Natural killer cell (primary cell): ENCODE results near the gene B3GALNT1. TPM values are rescaled to one million over a fixed set of nuclear protein-coding genes. Genes with fewer than 3 reads are reported as not detected.

ENCODE experiments used
- ATAC-seq, 3 donors: fragments of 150-1000 bp in 2 of 3; fragments of 200-7000 bp in 1 of 3; cut with Tn5 transposase; 1 replicate in 1 of 3; 2 replicates in 2 of 3; pipeline ENCODE4 v1.10.0; 2021; ENCODE audit warnings: mild to moderate bottlenecking in 2 of 3, moderate library complexity in 2 of 3
- DNase-seq, 2 donors: peaks; one replicate each; pipeline versions ENCODE4 v3.0.0 to v3.0.0-alpha.2; 2013 to 2021; ENCODE audit warnings: mixed read lengths in 1 of 2
- H3K27ac ChIP-seq: one replicate; pipeline ENCODE4 v1.5.1; 2013; ENCODE audit warnings: mild to moderate bottlenecking, low read length
- H3K27me3 ChIP-seq: one replicate; pipeline ENCODE4 v1.6.1; 2013; ENCODE audit warnings: low read length; ENCODE audit not compliant: control insufficient read depth, insufficient read depth
- H3K36me3 ChIP-seq: one replicate; pipeline ENCODE4 v1.6.1; 2013; ENCODE audit warnings: low read length; ENCODE audit not compliant: control insufficient read depth, insufficient read depth
- H3K4me1 ChIP-seq: one replicate; pipeline ENCODE4 v1.6.1; 2013; ENCODE audit warnings: low read length; ENCODE audit not compliant: control insufficient read depth, insufficient read depth
- H3K4me3 ChIP-seq: one replicate; pipeline ENCODE4 v1.5.1; 2013; ENCODE audit warnings: low read length
- H3K9me3 ChIP-seq: one replicate; pipeline ENCODE4 v1.6.1; 2013; ENCODE audit warnings: low read length; ENCODE audit not compliant: control insufficient read depth, insufficient read depth
- H3K27ac Mint-ChIP-seq, 2 donors: one replicate each; pipeline ENCODE4 v1.8.0; 2022; ENCODE audit warnings: mild to moderate bottlenecking in 2 of 2, mixed read lengths in 2 of 2, moderate library complexity in 1 of 2
- H3K27me3 Mint-ChIP-seq, 2 donors: one replicate each; pipeline ENCODE4 v1.8.0; 2022; ENCODE audit warnings: low read depth in 2 of 2, mixed read lengths in 2 of 2
- H3K36me3 Mint-ChIP-seq: one replicate; pipeline ENCODE4 v1.8.0; 2022; ENCODE audit warnings: mixed read lengths
- H3K4me1 Mint-ChIP-seq, 2 donors: one replicate each; pipeline ENCODE4 v1.8.0; 2022; ENCODE audit warnings: mixed read lengths in 2 of 2
- H3K4me3 Mint-ChIP-seq: one replicate; pipeline ENCODE4 v1.8.0; 2022; ENCODE audit warnings: mild to moderate bottlenecking, moderate library complexity, mixed read lengths
- H3K9me3 Mint-ChIP-seq, 2 donors: one replicate each; pipeline ENCODE4 v1.8.0; 2022; ENCODE audit warnings: mixed read lengths in 2 of 2
- WGBS: methylation state at CpG from one replicate; pipeline ENCODE4 v1.1.7; 2013; ENCODE audit warnings: missing lambda C conversion rate; ENCODE audit not compliant: insufficient coverage; 5-methylcytosine and 5-hydroxymethylcytosine counted together
- intact Hi-C: fragments of 100-400 bp; cut with micrococcal nuclease; formaldehyde crosslinking; loops from one replicate; pipeline ENCODE4 v1.14.2; 2022
- total RNA-seq, 4 donors: library from RNA; stranded (reverse); fragments of 120-200 nt in 1 of 4; gene quantifications; one replicate each; pipeline versions ENCODE4 v1.2.3 to v1.2.4, GENCODE V29; 2013 to 2022
- TF ChIP-seq, protein P1 (sequence below): fragments of 200-600 bp; IDR thresholded peaks from one replicate; pipeline ENCODE4 v1.8.0; 2022; ENCODE audit warnings: antibody characterized with exemption

Gene B3GALNT1
- total RNA-seq, 3 donors from 2014 or later (not counting 1 experiment from before 2014, with no cell fraction given): 2.0 to 4.3 (median 2.5) TPM

DNA sequence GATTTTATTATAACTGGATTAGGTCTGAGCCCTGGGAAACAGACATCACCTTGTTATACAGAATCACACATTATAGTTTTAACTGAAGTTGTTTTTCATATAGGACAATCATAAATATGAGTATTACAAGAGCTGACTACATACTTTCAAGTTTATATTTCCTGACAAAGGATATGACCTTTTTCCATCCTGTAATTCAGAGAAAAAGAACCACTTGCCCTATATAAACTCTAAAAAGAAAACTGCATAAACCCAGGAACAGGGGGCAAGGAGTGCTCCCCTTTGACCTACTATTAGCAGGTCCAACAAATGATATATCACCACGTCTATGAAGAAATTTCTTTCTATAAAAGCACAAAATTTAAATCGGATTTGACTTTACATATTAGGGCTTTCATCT, 20.9 kb downstream of the B3GALNT1 start:
- no peaks in the 10 kb centered on the region for H3K27me3 Mint-ChIP-seq
- H3K9me3 ChIP-seq: no peaks in the 10 kb centered on the region
- no peak overlapping the region for H3K4me3 ChIP-seq
- peaks cover 0 to 12% of the 10 kb centered on the region in 2 donors for H3K4me1 Mint-ChIP-seq
- H3K4me3 Mint-ChIP-seq: no peak overlapping the region
- no peaks in the 10 kb centered on the region for H3K36me3 Mint-ChIP-seq
- ATAC-seq (no peak), DNase-seq (no peak)
- TF ChIP-seq, protein P1, sequence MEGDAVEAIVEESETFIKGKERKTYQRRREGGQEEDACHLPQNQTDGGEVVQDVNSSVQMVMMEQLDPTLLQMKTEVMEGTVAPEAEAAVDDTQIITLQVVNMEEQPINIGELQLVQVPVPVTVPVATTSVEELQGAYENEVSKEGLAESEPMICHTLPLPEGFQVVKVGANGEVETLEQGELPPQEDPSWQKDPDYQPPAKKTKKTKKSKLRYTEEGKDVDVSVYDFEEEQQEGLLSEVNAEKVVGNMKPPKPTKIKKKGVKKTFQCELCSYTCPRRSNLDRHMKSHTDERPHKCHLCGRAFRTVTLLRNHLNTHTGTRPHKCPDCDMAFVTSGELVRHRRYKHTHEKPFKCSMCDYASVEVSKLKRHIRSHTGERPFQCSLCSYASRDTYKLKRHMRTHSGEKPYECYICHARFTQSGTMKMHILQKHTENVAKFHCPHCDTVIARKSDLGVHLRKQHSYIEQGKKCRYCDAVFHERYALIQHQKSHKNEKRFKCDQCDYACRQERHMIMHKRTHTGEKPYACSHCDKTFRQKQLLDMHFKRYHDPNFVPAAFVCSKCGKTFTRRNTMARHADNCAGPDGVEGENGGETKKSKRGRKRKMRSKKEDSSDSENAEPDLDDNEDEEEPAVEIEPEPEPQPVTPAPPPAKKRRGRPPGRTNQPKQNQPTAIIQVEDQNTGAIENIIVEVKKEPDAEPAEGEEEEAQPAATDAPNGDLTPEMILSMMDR: no peak
- H3K27ac ChIP-seq: no peak overlapping the region
- H3K27me3 ChIP-seq: no peaks in the 10 kb centered on the region
- intact Hi-C loops: no loop called here
- H3K36me3 ChIP-seq: peaks cover 10% of the 10 kb centered on the region
- no peaks in the 10 kb centered on the region for H3K9me3 Mint-ChIP-seq
- WGBS: 77% methylated on average over 2 of the region's 2 CpGs
- no peaks in the 10 kb centered on the region for H3K4me1 ChIP-seq
- no peak overlapping the region for H3K27ac Mint-ChIP-seq

DNA sequence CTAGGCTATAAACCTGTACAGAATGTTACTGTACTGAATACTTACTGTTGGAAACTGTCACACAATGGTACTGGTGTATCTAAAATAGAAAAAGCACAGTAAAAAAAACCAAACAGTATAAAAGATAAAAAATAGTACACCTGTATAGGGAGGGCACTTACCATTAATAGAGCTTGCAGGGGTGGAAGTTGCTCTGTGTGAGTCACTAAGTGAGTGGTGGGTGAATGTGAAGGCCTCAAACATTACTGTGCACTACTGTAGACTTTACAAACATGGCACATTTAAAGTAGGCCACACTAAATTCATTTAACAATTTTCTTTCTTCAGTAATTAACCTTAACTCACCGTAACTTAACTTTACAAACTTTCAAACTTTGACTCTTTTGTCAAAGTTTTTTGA, 22.0 kb downstream of the B3GALNT1 start:
- H3K27me3 Mint-ChIP-seq: no peaks in the 10 kb centered on the region
- intact Hi-C loops: no loop called here
- TF ChIP-seq, protein P1: no peak
- WGBS: 100% methylated on average over 1 of the region's 1 CpG
- H3K27ac Mint-ChIP-seq: no peak overlapping the region
- no peak overlapping the region for H3K4me3 Mint-ChIP-seq
- peaks cover 10% of the 10 kb centered on the region for H3K36me3 ChIP-seq
- no peaks in the 10 kb centered on the region for H3K36me3 Mint-ChIP-seq
- peaks cover 0 to 12% of the 10 kb centered on the region in 2 donors for H3K4me1 Mint-ChIP-seq
- H3K9me3 ChIP-seq: no peaks in the 10 kb centered on the region
- H3K27ac ChIP-seq: no peak overlapping the region
- DNase-seq: no peak
- no peaks in the 10 kb centered on the region for H3K27me3 ChIP-seq
- no peaks in the 10 kb centered on the region for H3K9me3 Mint-ChIP-seq
- no peak overlapping the region for H3K4me3 ChIP-seq
- no peak for ATAC-seq
- no peaks in the 10 kb centered on the region for H3K4me1 ChIP-seq

DNA sequence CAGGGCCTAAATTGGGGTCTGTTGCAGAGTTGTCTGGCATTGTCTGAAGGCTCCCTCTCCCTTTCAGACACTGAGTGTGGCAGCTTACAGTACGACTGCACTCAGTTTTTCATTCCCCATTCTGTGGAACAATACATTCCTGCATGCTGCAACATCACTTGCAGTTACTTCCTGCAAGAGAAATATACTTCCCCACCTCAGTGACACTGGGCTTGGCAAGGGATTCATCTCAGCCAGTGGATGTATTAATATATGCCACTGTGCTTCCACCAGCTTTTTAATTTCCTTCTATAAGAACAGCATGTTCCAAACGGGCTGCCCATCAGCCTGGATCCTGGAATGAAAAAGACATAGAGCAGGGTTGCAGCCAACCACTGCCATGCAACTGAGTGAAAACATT, 23.1 kb downstream of the B3GALNT1 start:
- 51% methylated on average over 2 of the region's 2 CpGs for WGBS
- Histone ChIP-seq H3K27me3 (no peaks in the 10 kb centered on the region), H3K9me3 (no peaks in the 10 kb centered on the region), H3K27ac (no peak overlapping the region), H3K36me3 (peaks cover 10% of the 10 kb centered on the region), H3K4me1 (no peaks in the 10 kb centered on the region), H3K4me3 (no peak overlapping the region)
- peaks cover 0 to 12% of the 10 kb centered on the region in 2 donors for H3K4me1 Mint-ChIP-seq
- ATAC-seq: no peak
- TF ChIP-seq, protein P1: no peak
- no peaks in the 10 kb centered on the region for H3K36me3 Mint-ChIP-seq
- H3K4me3 Mint-ChIP-seq: no peak overlapping the region
- H3K9me3 Mint-ChIP-seq: no peaks in the 10 kb centered on the region
- peak overlapping the region in 1 of 2 donors; percentile 42 for H3K27ac Mint-ChIP-seq
- H3K27me3 Mint-ChIP-seq: no peaks in the 10 kb centered on the region
- intact Hi-C loops: no loop called here
- DNase-seq: no peak

DNA sequence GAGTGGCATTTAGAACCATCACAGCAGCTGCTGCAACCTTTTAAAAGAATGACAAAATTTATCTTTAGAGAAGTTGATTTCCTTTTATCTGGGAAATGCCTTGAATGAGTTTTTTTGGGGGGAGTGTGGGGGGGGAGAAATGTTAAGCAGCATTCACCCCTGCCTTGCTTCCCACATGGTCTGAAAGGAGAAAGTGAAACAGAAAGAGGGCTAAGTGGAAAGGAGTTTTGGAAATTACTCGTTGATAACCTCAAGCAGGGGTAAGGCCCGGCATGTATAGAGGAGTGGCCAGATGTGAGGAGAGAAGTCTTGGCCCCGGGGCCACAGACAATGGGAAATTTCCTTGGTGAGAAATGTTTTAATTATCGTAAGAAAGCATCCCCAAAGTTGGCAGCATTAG, 23.5 kb downstream of the B3GALNT1 start:
- Histone ChIP-seq H3K9me3 (no peaks in the 10 kb centered on the region), H3K36me3 (peaks cover 10% of the 10 kb centered on the region), H3K27ac (no peak overlapping the region), H3K27me3 (no peaks in the 10 kb centered on the region), H3K4me3 (no peak overlapping the region), H3K4me1 (no peaks in the 10 kb centered on the region)
- DNase-seq (no peak), ATAC-seq (no peak)
- TF ChIP-seq, protein P1: no peak
- 24% methylated on average over 4 of the region's 4 CpGs for WGBS
- no peaks in the 10 kb centered on the region for H3K36me3 Mint-ChIP-seq
- peaks cover 0 to 12% of the 10 kb centered on the region in 2 donors for H3K4me1 Mint-ChIP-seq
- H3K4me3 Mint-ChIP-seq: no peak overlapping the region
- H3K27ac Mint-ChIP-seq: peak overlapping the region in 1 of 2 donors; percentile 42
- intact Hi-C loops: no loop called here
- H3K27me3 Mint-ChIP-seq: no peaks in the 10 kb centered on the region
- H3K9me3 Mint-ChIP-seq: no peaks in the 10 kb centered on the region
